GM23248 (cell line): ENCODE data around the gene ITPKC.

ENCODE experiments used
- EZH2 ChIP-seq: fragments of 200-600 bp; sonication (generic); IDR thresholded peaks from 2 replicates; pipeline ENCODE4 v1.6.1; 2018; ENCODE audit warnings: antibody characterized with exemption, mild to moderate bottlenecking; ENCODE audit not compliant: insufficient read depth, poor library complexity, severe bottlenecking
- EZH2phosphoT487 ChIP-seq: fragments of 200-600 bp; sonication (generic); IDR thresholded peaks from 2 replicates; pipeline ENCODE4 v1.6.1; 2018; ENCODE audit warnings: antibody characterized with exemption, moderate library complexity, mild to moderate bottlenecking, low read depth; ENCODE audit not compliant: insufficient read depth

GRCh38 chr19:40687525-40688016 lies 29.3 kb upstream of the ITPKC start:
- TF ChIP-seq EZH2phosphoT487 (no peak), EZH2 (no peak)
